SKM-1 (cell line): ENCODE results near the gene CDH13.

Source experiments
- DNase-seq: peaks from one replicate; lab custom pipeline; 2025; ENCODE audit not compliant: unreplicated experiment; lab: John Stamatoyannopoulos, UW

Gene CDH13

GRCh38 chr16:82834151-82834815, 207.5 kb downstream of the CDH13 start:
- DNase-seq, result no peak

- DNase-seq, result no peak
These were observed 208.9 kb downstream of the CDH13 start for GRCh38 chr16:82835487-82836155.

GRCh38 chr16:82841108-82841507, 214.3 kb downstream of the CDH13 start:
- no peak for DNase-seq

GRCh38 chr16:82843606-82844271, 217.0 kb downstream of the CDH13 start:
- DNase-seq, result no peak

GRCh38 chr16:82845116-82845515, 218.3 kb downstream of the CDH13 start:
- DNase-seq, result no peak

GRCh38 chr16:82846806-82847205, 220.0 kb downstream of the CDH13 start:
- DNase-seq, result no peak

- no peak for DNase-seq
These were observed 221.2 kb downstream of the CDH13 start for GRCh38 chr16:82848013-82848412.

GRCh38 chr16:82852388-82853008, 225.7 kb downstream of the CDH13 start:
- no peak for DNase-seq

GRCh38 chr16:82855471-82855870, 228.7 kb downstream of the CDH13 start:
- DNase-seq, result no peak

GRCh38 chr16:82857693-82858365, 231.1 kb downstream of the CDH13 start:
- DNase-seq, result no peak

- no peak for DNase-seq
These were observed 232.9 kb downstream of the CDH13 start for GRCh38 chr16:82859662-82860061.

- DNase-seq, result no peak
These were observed 233.3 kb downstream of the CDH13 start for GRCh38 chr16:82860071-82860470.

- DNase-seq, result no peak
These were observed 235.3 kb downstream of the CDH13 start for GRCh38 chr16:82862057-82862456.

GRCh38 chr16:82864332-82865040, 237.7 kb downstream of the CDH13 start:
- DNase-seq, result no peak

- no peak for DNase-seq
These were observed 238.6 kb downstream of the CDH13 start for GRCh38 chr16:82865412-82865811.

- DNase-seq, result no peak
These were observed 240.7 kb downstream of the CDH13 start for GRCh38 chr16:82867485-82867884.

- DNase-seq, result no peak
These were observed 247.5 kb downstream of the CDH13 start for GRCh38 chr16:82874271-82874670.

GRCh38 chr16:82874672-82875071, 247.9 kb downstream of the CDH13 start:
- DNase-seq, result no peak

- no peak for DNase-seq
These were observed 250.2 kb downstream of the CDH13 start for GRCh38 chr16:82876951-82877350.

- DNase-seq, result no peak
These were observed 251.7 kb downstream of the CDH13 start for GRCh38 chr16:82878466-82878865.

GRCh38 chr16:82880346-82880745, 253.6 kb downstream of the CDH13 start:
- DNase-seq, result no peak
